ENCODE results near the gene POC1A.

DNA sequence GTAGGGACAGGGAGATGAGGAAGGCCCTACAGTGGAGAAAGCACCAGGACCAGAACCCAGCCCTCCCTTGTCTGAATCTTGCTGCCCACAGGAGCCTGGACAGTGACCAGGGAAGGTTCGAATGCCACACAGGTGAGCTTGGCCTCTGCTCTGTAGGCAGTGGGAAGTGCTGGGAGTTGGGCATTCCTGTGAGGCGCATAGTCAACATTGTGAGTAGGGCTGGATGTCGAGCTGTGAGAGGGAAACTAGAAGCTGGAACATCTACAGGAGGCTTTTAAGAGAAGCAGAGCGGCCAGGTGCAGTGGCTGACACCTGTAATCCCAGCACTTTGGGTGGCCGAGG is 23.4 kb upstream of the POC1A start:
- TF ChIP-seq TCF12 (IDR thresholded peaks at IDR 0.05; ENCODE audit: low read depth, low read length) (no peak), NFYA (IDR thresholded peaks at IDR 0.05; ENCODE audit: borderline replicate concordance, low read depth, low read length) (no peak), USF2 (IDR thresholded peaks at IDR 0.05; ENCODE audit: borderline replicate concordance, low read depth, low read length) (no peak), POLR2A (IDR thresholded peaks at IDR 0.05; ENCODE audit: low read depth, low read length) (no peak), POLR2AphosphoS5 (IDR thresholded peaks at IDR 0.05; ENCODE audit: low read length) (no peak), TCF7 (IDR thresholded peaks at IDR 0.05; ENCODE audit: borderline replicate concordance) (no peak), CREB1 (IDR thresholded peaks at IDR 0.05; ENCODE audit: low read depth) (no peak), KAT2A (conservative IDR thresholded peaks at IDR 0.05; ENCODE audit: control insufficient read depth, low read depth, low read length) (no peak), TAF1 (IDR thresholded peaks at IDR 0.05; ENCODE audit: borderline replicate concordance, low read depth, low read length) (no peak), MEF2A (IDR thresholded peaks at IDR 0.05; ENCODE audit: insufficient read depth, low read depth, low read length) (no peak)
- TF ChIP-seq, protein P1, sequence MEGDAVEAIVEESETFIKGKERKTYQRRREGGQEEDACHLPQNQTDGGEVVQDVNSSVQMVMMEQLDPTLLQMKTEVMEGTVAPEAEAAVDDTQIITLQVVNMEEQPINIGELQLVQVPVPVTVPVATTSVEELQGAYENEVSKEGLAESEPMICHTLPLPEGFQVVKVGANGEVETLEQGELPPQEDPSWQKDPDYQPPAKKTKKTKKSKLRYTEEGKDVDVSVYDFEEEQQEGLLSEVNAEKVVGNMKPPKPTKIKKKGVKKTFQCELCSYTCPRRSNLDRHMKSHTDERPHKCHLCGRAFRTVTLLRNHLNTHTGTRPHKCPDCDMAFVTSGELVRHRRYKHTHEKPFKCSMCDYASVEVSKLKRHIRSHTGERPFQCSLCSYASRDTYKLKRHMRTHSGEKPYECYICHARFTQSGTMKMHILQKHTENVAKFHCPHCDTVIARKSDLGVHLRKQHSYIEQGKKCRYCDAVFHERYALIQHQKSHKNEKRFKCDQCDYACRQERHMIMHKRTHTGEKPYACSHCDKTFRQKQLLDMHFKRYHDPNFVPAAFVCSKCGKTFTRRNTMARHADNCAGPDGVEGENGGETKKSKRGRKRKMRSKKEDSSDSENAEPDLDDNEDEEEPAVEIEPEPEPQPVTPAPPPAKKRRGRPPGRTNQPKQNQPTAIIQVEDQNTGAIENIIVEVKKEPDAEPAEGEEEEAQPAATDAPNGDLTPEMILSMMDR (IDR thresholded peaks at IDR 0.05 in 2 of 3, conservative IDR thresholded peaks at IDR 0.05 in 1 of 3; ENCODE audit: control insufficient read depth in 2 of 3, extremely low read depth in 1 of 3, insufficient read depth in 1 of 3, low read depth in 3 of 3, low read length in 3 of 3), result no peak
- TF ChIP-seq, protein P2, sequence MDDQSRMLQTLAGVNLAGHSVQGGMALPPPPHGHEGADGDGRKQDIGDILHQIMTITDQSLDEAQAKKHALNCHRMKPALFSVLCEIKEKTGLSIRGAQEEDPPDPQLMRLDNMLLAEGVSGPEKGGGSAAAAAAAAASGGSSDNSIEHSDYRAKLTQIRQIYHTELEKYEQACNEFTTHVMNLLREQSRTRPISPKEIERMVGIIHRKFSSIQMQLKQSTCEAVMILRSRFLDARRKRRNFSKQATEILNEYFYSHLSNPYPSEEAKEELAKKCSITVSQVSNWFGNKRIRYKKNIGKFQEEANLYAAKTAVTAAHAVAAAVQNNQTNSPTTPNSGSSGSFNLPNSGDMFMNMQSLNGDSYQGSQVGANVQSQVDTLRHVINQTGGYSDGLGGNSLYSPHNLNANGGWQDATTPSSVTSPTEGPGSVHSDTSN (IDR thresholded peaks at IDR 0.05; ENCODE audit: insufficient replicate concordance, low read depth, low read length), result no peak
- TF ChIP-seq, protein P3, sequence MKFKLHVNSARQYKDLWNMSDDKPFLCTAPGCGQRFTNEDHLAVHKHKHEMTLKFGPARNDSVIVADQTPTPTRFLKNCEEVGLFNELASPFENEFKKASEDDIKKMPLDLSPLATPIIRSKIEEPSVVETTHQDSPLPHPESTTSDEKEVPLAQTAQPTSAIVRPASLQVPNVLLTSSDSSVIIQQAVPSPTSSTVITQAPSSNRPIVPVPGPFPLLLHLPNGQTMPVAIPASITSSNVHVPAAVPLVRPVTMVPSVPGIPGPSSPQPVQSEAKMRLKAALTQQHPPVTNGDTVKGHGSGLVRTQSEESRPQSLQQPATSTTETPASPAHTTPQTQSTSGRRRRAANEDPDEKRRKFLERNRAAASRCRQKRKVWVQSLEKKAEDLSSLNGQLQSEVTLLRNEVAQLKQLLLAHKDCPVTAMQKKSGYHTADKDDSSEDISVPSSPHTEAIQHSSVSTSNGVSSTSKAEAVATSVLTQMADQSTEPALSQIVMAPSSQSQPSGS (IDR thresholded peaks at IDR 0.05; ENCODE audit: low read length), result no peak

All from GM12878 (cell line).